Endothelial cell of umbilical vein (primary cell): ENCODE measurements around the gene ATP2A2. TPM values are rescaled to one million over a fixed set of nuclear protein-coding genes. Genes with fewer than 3 reads are reported as not detected.

ENCODE experiments used
- BruUV-seq: library from RNA; stranded (reverse); fragments of 400-500 nt; replicated peaks from 2 replicates; lab custom pipeline; 2021; lab: Mats Ljungman, UMichigan
- CTCF ChIA-PET: fragments of 300-600, 350-600 bp; sonication (Branson Sonifier 250); formaldehyde crosslinking; loops from one replicate; lab custom pipeline; 2021; ENCODE audit warnings: antibody characterized with exemption, inconsistent platforms; lab: Charles Lee
- POLR2A ChIA-PET: fragments of 300-600, 350-600 bp; sonication (Branson Sonifier 250); formaldehyde crosslinking; loops from one replicate; lab custom pipeline; 2021; ENCODE audit warnings: antibody characterized with exemption, inconsistent platforms; lab: Charles Lee
- DNase-seq: peaks from one replicate; pipeline ENCODE4 v3.0.0-alpha.2; 2011; ENCODE audit warnings: low read depth, low spot score
- FAIRE-seq: peaks from 2 replicates; lab custom pipeline; 2011; peaks lifted over from hg19 to GRCh38; lab: Jason Lieb, UNC
- H2AFZ ChIP-seq: 2 replicates; pipeline ENCODE4 v1.6.0; 2012; ENCODE audit warnings: low read depth, low read length, control low read depth, inconsistent platforms
- H3K27ac ChIP-seq: 2 replicates; pipeline ENCODE4 v1.5.1; 2011; ENCODE audit warnings: low read depth, mild to moderate bottlenecking, control low read depth, low read length, moderate library complexity; ENCODE audit not compliant: insufficient read depth
- H3K27me3 ChIP-seq, 2 experiments: 2 replicates each; pipeline versions ENCODE4 v1.6.0 to v1.6.1; 2011; ENCODE audit warnings: low read length in 2 of 2, mixed read lengths in 1 of 2; ENCODE audit not compliant: control insufficient read depth in 2 of 2, insufficient read depth in 2 of 2
- H3K36me3 ChIP-seq, 2 experiments: 2 replicates in 1 of 2; 3 replicates in 1 of 2; pipeline ENCODE4 v1.5.1; 2011; ENCODE audit warnings: low read length in 2 of 2, mild to moderate bottlenecking in 1 of 2, moderate library complexity in 1 of 2; ENCODE audit not compliant: control insufficient read depth in 2 of 2, insufficient read depth in 2 of 2; ENCODE audit errors: extremely low read depth in 1 of 2
- H3K4me1 ChIP-seq: 3 replicates; pipeline ENCODE4 v1.5.1; 2011; ENCODE audit warnings: mild to moderate bottlenecking, low read length; ENCODE audit not compliant: control insufficient read depth, insufficient read depth; ENCODE audit errors: extremely low read depth
- H3K4me2 ChIP-seq: 2 replicates; pipeline ENCODE4 v1.6.1; 2011; ENCODE audit warnings: low read length, control low read depth, mixed read lengths; ENCODE audit not compliant: insufficient read depth
- H3K4me3 ChIP-seq, 3 experiments: fragments of 200-600 bp in 1 of 3; sonication (generic), shearing (Covaris generic) in 1 of 3; replicated peaks in 1 of 3; 2 replicates each; pipeline ENCODE4 v1.5.1; 2011 to 2016; ENCODE audit warnings: control low read depth in 3 of 3, low read length in 3 of 3, mild to moderate bottlenecking in 2 of 3, inconsistent platforms in 1 of 3, low read depth in 1 of 3, moderate library complexity in 1 of 3; ENCODE audit not compliant: insufficient read depth in 1 of 3
- H3K79me2 ChIP-seq: 2 replicates; pipeline ENCODE4 v1.6.0; 2012; ENCODE audit warnings: low read length, inconsistent platforms; ENCODE audit not compliant: control insufficient read depth, insufficient read depth
- H3K9ac ChIP-seq: replicated peaks from 2 replicates; pipeline ENCODE3; 2011; ENCODE audit warnings: low read length, control low read depth; ENCODE audit not compliant: insufficient read depth; ENCODE audit errors: extremely low read depth
- H3K9me1 ChIP-seq: replicated peaks from 3 replicates; pipeline ENCODE4 v1.6.0; 2011; ENCODE audit warnings: mild to moderate bottlenecking, low read length; ENCODE audit not compliant: control insufficient read depth, insufficient read depth; ENCODE audit errors: extremely low read depth
- H3K9me3 ChIP-seq: replicated peaks from 2 replicates; pipeline ENCODE4 v1.5.1; 2012; ENCODE audit warnings: low read length, inconsistent platforms; ENCODE audit not compliant: control insufficient read depth, insufficient read depth
- H4K20me1 ChIP-seq: replicated peaks from 2 replicates; pipeline ENCODE3; 2011; ENCODE audit warnings: mild to moderate bottlenecking, low read length; ENCODE audit not compliant: control insufficient read depth, insufficient read depth; ENCODE audit errors: extremely low read depth
- CTCF ChIP-seq, 2 donors: IDR thresholded peaks; 1 replicate in 1 of 2; 2 replicates in 1 of 2; pipeline ENCODE4 v1.5.1; 2011; ENCODE audit warnings: low read length in 2 of 2, mild to moderate bottlenecking in 2 of 2, moderate library complexity in 2 of 2, control low read depth in 1 of 2, inconsistent platforms in 1 of 2, low read depth in 1 of 2; ENCODE audit not compliant: insufficient read depth in 1 of 2; ENCODE audit errors: extremely low read depth in 1 of 2
- FOS ChIP-seq: IDR thresholded peaks from 2 replicates; pipeline ENCODE4 v1.6.1; 2011; ENCODE audit warnings: mild to moderate bottlenecking, low read length, moderate library complexity, borderline replicate concordance; ENCODE audit not compliant: insufficient read depth
- POLR2A ChIP-seq: IDR thresholded peaks from 2 replicates; pipeline ENCODE4 v1.6.1; 2012; ENCODE audit warnings: low read depth, mild to moderate bottlenecking, control low read depth, low read length
- dilution Hi-C: fragments of 300-500 bp; cut with MboI; formaldehyde crosslinking; loops from one replicate; pipeline ENCODE4 v1.15.0; 2019; ENCODE audit warnings: low sequenced_read_pairs; ENCODE audit not compliant: extremely low pct_ligation_motif_present
- intact Hi-C: fragments of 100-400 bp; cut with micrococcal nuclease; formaldehyde crosslinking; loops from one replicate; pipeline ENCODE4 v1.10.0; 2022
- polyA plus RNA-seq, 4 experiments: library from polyadenylated mRNA; depleted of rRNA in 3 of 4; stranded (reverse) in 3 of 4; unstranded in 1 of 4; fragments of >200 nt; gene quantifications; 2 replicates each; pipeline versions ENCODE4 v1.2.1 to v1.2.3, GENCODE V29; 2011 to 2012; ENCODE audit warnings: missing spikeins in 1 of 4
- total RNA-seq: library from RNA; stranded (reverse); gene quantifications from 2 replicates; pipeline ENCODE4 v1.2.3, GENCODE V29; 2021

ATP2A2 gene
- total and polyA plus RNA-seq, 2 donors (not counting 3 experiments of a cell fraction or from before 2014, with no cell fraction given) = 102 to 239 TPM

- Histone ChIP-seq H3K27me3 (no peaks in the 10 kb centered on the region), H3K4me2 (no peak overlapping the region), H3K9ac (no peak overlapping the region), H3K4me1 (no peaks in the 10 kb centered on the region), H3K9me1 (no peaks in the 10 kb centered on the region), H2AFZ (no peak overlapping the region), H3K27ac (no peak overlapping the region), H4K20me1 (no peaks in the 10 kb centered on the region), H3K79me2 (no peaks in the 10 kb centered on the region), H3K4me3 (no peak overlapping the region), H3K9me3 (no peaks in the 10 kb centered on the region), H3K36me3 (no peaks in the 10 kb centered on the region)
- intact Hi-C loops (loop anchor here (1.0 kb wide), 1 partner anchor 145 kb away; no protein-coding TSS in a partner anchor), dilution Hi-C loops (no loop called here)
- TF ChIP-seq POLR2A = no peak
- DNase-seq (no peak), FAIRE-seq (no peak)
- BruUV-seq = no TSS peak
- ChIA-PET CTCF (interaction anchor here (1.0 to 4.6 kb wide), 7 partner anchors 20 to 186 kb away, joined by 3 to 26 read pairs (median 4); no protein-coding TSS in a partner anchor), POLR2A (no interaction called here)
Observed at GRCh38 chr12:110244829-110245228, 36.2 kb upstream of the ATP2A2 start.

GRCh38 chr12:110245369-110245772 lies 35.7 kb upstream of the ATP2A2 start:
- FAIRE-seq = peak; percentile 80
- dilution Hi-C loops = no loop called here
- H3K9ac ChIP-seq = no peak overlapping the region
- H3K36me3 ChIP-seq = no peaks in the 10 kb centered on the region
- no peaks in the 10 kb centered on the region for H3K4me1 ChIP-seq
- no peak overlapping the region for H2AFZ ChIP-seq
- H3K9me3 ChIP-seq = no peaks in the 10 kb centered on the region
- no TSS peak for BruUV-seq
- no peak for TF ChIP-seq FOS
- TF ChIP-seq CTCF (IDR thresholded peaks at IDR 0.05; ENCODE audit: extremely low read depth in 1 of 2, insufficient read depth in 1 of 2, low read depth in 1 of 2, low read length in 2 of 2) = peak; percentile 59 to 75
- no peaks in the 10 kb centered on the region for H3K27me3 ChIP-seq
- H4K20me1 ChIP-seq = no peaks in the 10 kb centered on the region
- H3K9me1 ChIP-seq = no peaks in the 10 kb centered on the region
- H3K4me3 ChIP-seq = no peak overlapping the region
- peak; percentile 20 for DNase-seq
- H3K27ac ChIP-seq = no peak overlapping the region
- ChIA-PET POLR2A (no interaction called here), CTCF (interaction anchor here (0.9 to 4.6 kb wide), 8 partner anchors 21 to 186 kb away, joined by 3 to 26 read pairs (median 5); no protein-coding TSS in a partner anchor)
- intact Hi-C loops = loop anchor here (1.0 kb wide), 1 partner anchor 145 kb away; no protein-coding TSS in a partner anchor
- no peak overlapping the region for H3K4me2 ChIP-seq
- no peaks in the 10 kb centered on the region for H3K79me2 ChIP-seq
